ENCODE data around the gene FAM107B. TPM values are rescaled to one million over a fixed set of nuclear protein-coding genes. Genes with fewer than 3 reads are reported as not detected.
A peak's percentile ranks its signal among the peaks of the same experiment; 100 is the strongest.

FAM107B gene
- total and polyA plus RNA-seq, 2 experiments from 2014 or later = 85.5 to 85.9 TPM

GRCh38 chr10:14529351-14529750, 245.3 kb downstream of the FAM107B start:
- Histone ChIP-seq H3K9me3 (ENCODE audit: low read depth) (no peaks in the 10 kb centered on the region), H3K36me3 (replicated peaks; ENCODE audit: insufficient read depth, low read depth) (no peaks in the 10 kb centered on the region), H3K79me2 (peaks cover 59% of the 10 kb centered on the region), H4K20me1 (ENCODE audit: insufficient read depth, poor library complexity, severe bottlenecking) (no peaks in the 10 kb centered on the region), H3K27me3 (no peaks in the 10 kb centered on the region), H3K4me1 (ENCODE audit: insufficient read depth) (peaks cover 31% of the 10 kb centered on the region), H3K27ac (peak overlapping the region; percentile 52), H2AFZ (no peak overlapping the region), H3K4me3 (no peak overlapping the region), H3K4me2 (peak overlapping the region; percentile 32), H3K9me2 (replicated peaks; ENCODE audit: insufficient read depth) (no peaks in the 10 kb centered on the region)
- WGBS (ENCODE audit: low lambda C conversion rate, missing lambda C conversion rate) = 25% methylated on average over 3 of the region's 3 CpGs
- TF ChIP-seq CTCF (IDR thresholded peaks at IDR 0.05; ENCODE audit: poor library complexity) = no peak
- TF ChIP-seq EZH2phosphoT487 (IDR thresholded peaks at IDR 0.05; ENCODE audit: low read depth, severe bottlenecking, unreplicated experiment) = no peak
- TF ChIP-seq EZH2 (IDR thresholded peaks at IDR 0.05; ENCODE audit: borderline replicate concordance) = no peak
- DNase-seq (ENCODE audit: low spot score) = no peak

GRCh38 chr10:14528450-14528849, 246.2 kb downstream of the FAM107B start:
- Histone ChIP-seq H2AFZ (no peak overlapping the region), H3K9me3 (ENCODE audit: low read depth) (no peaks in the 10 kb centered on the region), H3K79me2 (peaks cover 57% of the 10 kb centered on the region), H3K4me2 (peak overlapping the region; percentile 32), H3K27ac (peak overlapping the region; percentile 52), H3K27me3 (no peaks in the 10 kb centered on the region), H3K4me1 (ENCODE audit: insufficient read depth) (peaks cover 25% of the 10 kb centered on the region), H3K9me2 (replicated peaks; ENCODE audit: insufficient read depth) (no peaks in the 10 kb centered on the region), H3K4me3 (no peak overlapping the region), H4K20me1 (ENCODE audit: insufficient read depth, poor library complexity, severe bottlenecking) (no peaks in the 10 kb centered on the region), H3K36me3 (replicated peaks; ENCODE audit: insufficient read depth, low read depth) (no peaks in the 10 kb centered on the region)
- no peak for TF ChIP-seq EZH2 (IDR thresholded peaks at IDR 0.05; ENCODE audit: borderline replicate concordance)
- WGBS (ENCODE audit: low lambda C conversion rate, missing lambda C conversion rate) = 96% methylated on average over 2 of the region's 2 CpGs
- DNase-seq (ENCODE audit: low spot score) = no peak

GRCh38 chr10:14527915-14528314, 246.8 kb downstream of the FAM107B start:
- H3K27ac ChIP-seq = peak overlapping the region; percentile 52
- H3K4me3 ChIP-seq = no peak overlapping the region
- peaks cover 56% of the 10 kb centered on the region for H3K79me2 ChIP-seq
- H3K9me2 ChIP-seq (replicated peaks; ENCODE audit: insufficient read depth) = no peaks in the 10 kb centered on the region
- H3K4me2 ChIP-seq = no peak overlapping the region
- no peak for TF ChIP-seq EZH2phosphoT487 (IDR thresholded peaks at IDR 0.05; ENCODE audit: low read depth, severe bottlenecking, unreplicated experiment)
- no peak for TF ChIP-seq CTCF (IDR thresholded peaks at IDR 0.05; ENCODE audit: poor library complexity)
- TF ChIP-seq EZH2 (IDR thresholded peaks at IDR 0.05; ENCODE audit: borderline replicate concordance) = no peak
- 73% methylated on average over 3 of the region's 3 CpGs for WGBS (ENCODE audit: low lambda C conversion rate, missing lambda C conversion rate)
- no peaks in the 10 kb centered on the region for H4K20me1 ChIP-seq (ENCODE audit: insufficient read depth, poor library complexity, severe bottlenecking)
- DNase-seq (ENCODE audit: low spot score) = no peak
- H3K4me1 ChIP-seq (ENCODE audit: insufficient read depth) = peaks cover 23% of the 10 kb centered on the region
- H3K27me3 ChIP-seq = no peaks in the 10 kb centered on the region
- no peak overlapping the region for H2AFZ ChIP-seq
- H3K36me3 ChIP-seq (replicated peaks; ENCODE audit: insufficient read depth, low read depth) = no peaks in the 10 kb centered on the region
- no peaks in the 10 kb centered on the region for H3K9me3 ChIP-seq (ENCODE audit: low read depth)

GRCh38 chr10:14527134-14527844, 247.4 kb downstream of the FAM107B start:
- H3K4me3 ChIP-seq = no peak overlapping the region
- no peaks in the 10 kb centered on the region for H3K9me2 ChIP-seq (replicated peaks; ENCODE audit: insufficient read depth)
- H3K27ac ChIP-seq = peak overlapping the region; percentile 71
- DNase-seq (ENCODE audit: low spot score) = no peak
- WGBS (ENCODE audit: low lambda C conversion rate, missing lambda C conversion rate) = 94% methylated on average over 3 of the region's 3 CpGs
- H3K36me3 ChIP-seq (replicated peaks; ENCODE audit: insufficient read depth, low read depth) = no peaks in the 10 kb centered on the region
- no peak overlapping the region for H2AFZ ChIP-seq
- no peak for TF ChIP-seq EZH2 (IDR thresholded peaks at IDR 0.05; ENCODE audit: borderline replicate concordance)
- no peak for TF ChIP-seq EZH2phosphoT487 (IDR thresholded peaks at IDR 0.05; ENCODE audit: low read depth, severe bottlenecking, unreplicated experiment)
- no peak for TF ChIP-seq CTCF (IDR thresholded peaks at IDR 0.05; ENCODE audit: poor library complexity)
- H3K27me3 ChIP-seq = no peaks in the 10 kb centered on the region
- H3K4me2 ChIP-seq = no peak overlapping the region
- no peaks in the 10 kb centered on the region for H3K9me3 ChIP-seq (ENCODE audit: low read depth)
- peaks cover 23% of the 10 kb centered on the region for H3K4me1 ChIP-seq (ENCODE audit: insufficient read depth)
- H3K79me2 ChIP-seq = peaks cover 60% of the 10 kb centered on the region
- no peaks in the 10 kb centered on the region for H4K20me1 ChIP-seq (ENCODE audit: insufficient read depth, poor library complexity, severe bottlenecking)

Measured in hepatocyte (in vitro differentiated cells).